Vagina (tissue), 2 donors: ENCODE results near the gene MPP2. TPM values are rescaled to one million over a fixed set of nuclear protein-coding genes. Genes with fewer than 3 reads are reported as not detected.

Experiments
- DNase-seq, 2 donors: peaks; one replicate each; pipeline ENCODE4 v3.0.0-alpha.2; 2017; ENCODE audit errors: extremely low spot score in 2 of 2
- H3K27ac ChIP-seq: fragments of 200-600 bp; sonication (generic); one replicate; pipeline ENCODE4 v1.5.1; 2019
- H3K27me3 ChIP-seq: fragments of 200-600 bp; sonication (generic); one replicate; pipeline ENCODE4 v1.5.1; 2019
- H3K36me3 ChIP-seq, 2 donors: fragments of 200-600 bp; sonication (generic); one replicate each; pipeline ENCODE4 v1.5.1; 2017 to 2019
- H3K4me1 ChIP-seq: fragments of 200-600 bp; sonication (generic); one replicate; pipeline ENCODE4 v1.5.1; 2019
- H3K4me3 ChIP-seq, 2 donors: fragments of 200-600 bp; sonication (generic); 1 replicate in 1 of 2; 2 replicates in 1 of 2; pipeline ENCODE4 v1.5.1; 2016 to 2019
- H3K9me3 ChIP-seq: fragments of 200-600 bp; sonication (generic); one replicate; pipeline ENCODE4 v1.5.1; 2019
- POLR2A ChIP-seq, 2 donors: fragments of 450-650 bp; IDR thresholded peaks; one replicate each; pipeline ENCODE4 v1.6.1; 2017; ENCODE audit warnings: antibody characterized with exemption in 2 of 2, mild to moderate bottlenecking in 2 of 2, moderate library complexity in 2 of 2
- POLR2AphosphoS5 ChIP-seq, 2 donors: sonication (generic); formaldehyde crosslinking; IDR thresholded peaks; one replicate each; pipeline ENCODE4 v1.9.0; 2017; ENCODE audit warnings: antibody characterized with exemption in 2 of 2, mild to moderate bottlenecking in 2 of 2, low read depth in 1 of 2; ENCODE audit not compliant: insufficient read depth in 1 of 2
- intact Hi-C: fragments of 100-400 bp; cut with DNase I; formaldehyde crosslinking; loops from one replicate; pipeline ENCODE4 v1.15.1; 2023
- total RNA-seq: library from RNA; depleted of rRNA; stranded (reverse); fragments of >200 nt; gene quantifications from one replicate; pipeline ENCODE4 v1.2.3, GENCODE V29; 2016
- TF ChIP-seq, protein P1 (sequence below), 3 experiments: fragments of 450-650 bp in 2 of 3; fragments of 200-600 bp in 1 of 3; sonication (generic) in 1 of 3; IDR thresholded peaks; one replicate each; pipeline ENCODE4 v1.5.1; 2017 to 2019; ENCODE audit warnings: antibody characterized with exemption in 3 of 3, mild to moderate bottlenecking in 2 of 3, moderate library complexity in 2 of 3

MPP2 gene
- total RNA-seq, 1 donor from 2014 or later, result 7.6 TPM

DNA sequence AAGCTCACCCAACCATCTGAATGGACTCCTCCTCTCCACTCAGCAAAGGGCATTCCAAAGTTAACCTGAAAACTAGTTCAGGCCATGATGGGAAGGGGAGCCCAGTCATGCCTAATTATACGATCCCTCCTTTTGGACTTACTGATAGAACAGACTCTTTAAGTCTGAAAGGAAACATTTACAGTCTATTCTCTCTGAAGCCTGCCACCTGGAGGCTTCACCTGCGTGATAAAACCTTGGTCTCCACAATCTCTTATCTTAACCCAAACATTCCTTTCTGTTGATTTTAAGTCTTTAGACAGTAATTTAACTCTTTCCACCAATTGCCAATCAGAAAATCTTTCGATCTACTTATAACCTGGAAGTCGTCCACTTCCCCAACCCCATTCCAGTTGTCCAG lies 9.0 kb upstream of the MPP2 start:
- intact Hi-C loops, result no loop called here
- Histone ChIP-seq H3K27me3 (no peaks in the 10 kb centered on the region), H3K27ac (no peak overlapping the region), H3K36me3 (no peaks in the 10 kb centered on the region), H3K9me3 (no peaks in the 10 kb centered on the region), H3K4me3 (no peak overlapping the region), H3K4me1 (peaks cover 12% of the 10 kb centered on the region)
- TF ChIP-seq POLR2AphosphoS5 (IDR thresholded peaks at IDR 0.05; ENCODE audit: insufficient read depth in 1 of 2, low read depth in 1 of 2) (no peak), POLR2A (IDR thresholded peaks at IDR 0.05) (no peak)
- TF ChIP-seq, protein P1, sequence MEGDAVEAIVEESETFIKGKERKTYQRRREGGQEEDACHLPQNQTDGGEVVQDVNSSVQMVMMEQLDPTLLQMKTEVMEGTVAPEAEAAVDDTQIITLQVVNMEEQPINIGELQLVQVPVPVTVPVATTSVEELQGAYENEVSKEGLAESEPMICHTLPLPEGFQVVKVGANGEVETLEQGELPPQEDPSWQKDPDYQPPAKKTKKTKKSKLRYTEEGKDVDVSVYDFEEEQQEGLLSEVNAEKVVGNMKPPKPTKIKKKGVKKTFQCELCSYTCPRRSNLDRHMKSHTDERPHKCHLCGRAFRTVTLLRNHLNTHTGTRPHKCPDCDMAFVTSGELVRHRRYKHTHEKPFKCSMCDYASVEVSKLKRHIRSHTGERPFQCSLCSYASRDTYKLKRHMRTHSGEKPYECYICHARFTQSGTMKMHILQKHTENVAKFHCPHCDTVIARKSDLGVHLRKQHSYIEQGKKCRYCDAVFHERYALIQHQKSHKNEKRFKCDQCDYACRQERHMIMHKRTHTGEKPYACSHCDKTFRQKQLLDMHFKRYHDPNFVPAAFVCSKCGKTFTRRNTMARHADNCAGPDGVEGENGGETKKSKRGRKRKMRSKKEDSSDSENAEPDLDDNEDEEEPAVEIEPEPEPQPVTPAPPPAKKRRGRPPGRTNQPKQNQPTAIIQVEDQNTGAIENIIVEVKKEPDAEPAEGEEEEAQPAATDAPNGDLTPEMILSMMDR (IDR thresholded peaks at IDR 0.05), result no peak
- no peak for DNase-seq

DNA sequence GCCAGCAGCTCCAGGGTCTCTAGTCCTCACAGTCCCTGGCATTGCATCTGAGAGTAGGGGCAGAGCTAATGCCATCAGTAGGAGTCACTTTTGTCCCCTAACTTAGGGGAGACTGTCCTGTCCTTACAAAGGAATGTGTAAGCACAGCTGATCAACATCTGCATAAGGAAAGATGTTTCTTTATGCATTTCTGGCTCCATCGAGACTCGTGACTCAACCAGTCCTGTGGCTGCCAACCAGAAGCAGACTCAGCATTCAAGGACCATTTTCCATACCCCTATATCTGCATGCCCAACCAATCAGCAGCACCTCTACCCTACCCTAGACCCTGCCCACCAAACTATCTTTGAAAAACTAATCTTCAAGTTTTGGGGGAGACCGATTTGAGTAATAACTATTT lies 8.2 kb upstream of the MPP2 start:
- intact Hi-C loops, result no loop called here
- DNase-seq, result no peak
- TF ChIP-seq POLR2A (IDR thresholded peaks at IDR 0.05), result no peak
- TF ChIP-seq, protein P1 (IDR thresholded peaks at IDR 0.05), result no peak
- TF ChIP-seq POLR2AphosphoS5 (IDR thresholded peaks at IDR 0.05; ENCODE audit: insufficient read depth in 1 of 2, low read depth in 1 of 2), result no peak
- no peak overlapping the region for H3K27ac ChIP-seq
- H3K4me3 ChIP-seq, result no peak overlapping the region
- peaks cover 12% of the 10 kb centered on the region for H3K4me1 ChIP-seq
- no peaks in the 10 kb centered on the region for H3K36me3 ChIP-seq
- no peaks in the 10 kb centered on the region for H3K27me3 ChIP-seq
- no peaks in the 10 kb centered on the region for H3K9me3 ChIP-seq

DNA sequence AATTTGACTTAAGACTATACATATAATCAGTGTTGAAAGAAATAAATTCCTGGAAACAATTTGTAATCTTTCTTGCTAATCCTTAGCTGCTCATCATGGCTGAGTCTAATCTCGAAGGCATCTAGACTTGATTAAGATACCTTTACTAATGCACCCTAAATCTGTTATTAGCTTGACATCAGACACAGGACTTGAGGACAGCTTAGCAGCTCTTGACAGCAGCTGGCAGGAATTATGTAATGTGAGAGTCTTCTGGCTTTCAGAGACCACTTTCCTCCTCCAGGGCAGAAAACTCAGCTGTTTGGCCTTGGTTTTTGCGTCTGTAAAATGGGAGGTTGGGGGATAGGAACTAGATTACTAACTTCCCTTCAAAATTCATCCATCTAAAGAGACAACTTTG lies 7.1 kb upstream of the MPP2 start:
- intact Hi-C loops, result no loop called here
- TF ChIP-seq POLR2A (IDR thresholded peaks at IDR 0.05) (no peak), POLR2AphosphoS5 (IDR thresholded peaks at IDR 0.05; ENCODE audit: insufficient read depth in 1 of 2, low read depth in 1 of 2) (no peak)
- TF ChIP-seq, protein P1 (IDR thresholded peaks at IDR 0.05), result no peak

DNA sequence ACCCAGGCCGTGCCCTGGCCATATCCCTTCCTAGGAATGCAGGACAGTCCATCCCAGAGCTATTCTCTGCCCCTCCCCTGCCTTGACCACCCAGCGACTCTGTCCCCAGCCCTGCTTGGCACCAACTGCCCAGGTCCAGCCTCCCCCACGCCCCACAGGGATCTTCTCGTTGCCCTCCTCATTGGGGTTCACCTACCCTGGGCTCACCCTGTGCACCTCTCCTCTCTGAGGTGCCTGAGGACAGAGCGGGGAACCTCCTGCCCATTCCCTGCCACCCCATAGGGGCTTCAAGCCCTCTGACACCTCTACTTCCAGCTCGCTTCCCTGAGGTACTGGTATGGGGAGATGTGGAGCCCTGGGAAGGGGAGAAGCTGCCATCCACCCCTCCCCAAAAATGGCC lies 6.2 kb upstream of the MPP2 start:
- no peak for DNase-seq
- Histone ChIP-seq H3K36me3 (no peaks in the 10 kb centered on the region), H3K27ac (no peak overlapping the region), H3K4me3 (no peak overlapping the region), H3K9me3 (no peaks in the 10 kb centered on the region), H3K4me1 (peaks cover 16% of the 10 kb centered on the region), H3K27me3 (no peaks in the 10 kb centered on the region)
- TF ChIP-seq POLR2A (IDR thresholded peaks at IDR 0.05), result no peak
- TF ChIP-seq POLR2AphosphoS5 (IDR thresholded peaks at IDR 0.05; ENCODE audit: insufficient read depth in 1 of 2, low read depth in 1 of 2), result no peak
- TF ChIP-seq, protein P1 (IDR thresholded peaks at IDR 0.05), result no peak
- intact Hi-C loops, result no loop called here

More for the DNA sequence above, 7.1 kb upstream of the MPP2 start:
- peaks cover 12% of the 10 kb centered on the region for H3K4me1 ChIP-seq
- H3K27ac ChIP-seq, result no peak overlapping the region
- no peak overlapping the region for H3K4me3 ChIP-seq
- no peaks in the 10 kb centered on the region for H3K9me3 ChIP-seq
- no peaks in the 10 kb centered on the region for H3K27me3 ChIP-seq
- no peak for DNase-seq
- H3K36me3 ChIP-seq, result no peaks in the 10 kb centered on the region

DNA sequence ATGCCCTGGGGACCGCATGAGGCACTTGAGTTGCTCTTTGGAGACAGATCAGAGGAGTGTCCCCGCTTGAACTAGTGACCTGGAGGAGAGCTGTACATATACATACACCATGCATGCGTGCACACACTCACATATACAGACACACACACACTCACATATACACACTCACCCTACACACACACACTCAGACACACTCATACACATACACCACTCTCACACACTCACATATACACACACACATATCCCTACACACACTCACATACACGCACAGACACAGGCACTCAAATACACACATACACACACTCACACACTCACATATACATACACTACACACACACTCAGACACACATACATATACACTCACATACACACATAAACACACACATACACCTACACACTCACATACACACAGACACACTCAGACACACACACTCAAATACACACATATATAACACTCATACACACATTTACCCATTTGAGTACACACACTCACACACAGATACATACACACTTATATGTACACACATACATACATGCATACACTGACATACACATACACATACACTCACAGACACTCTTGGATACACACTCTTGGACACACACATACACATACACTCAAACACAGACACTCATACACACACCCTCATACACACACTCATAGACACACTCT lies 5.4 kb upstream of the MPP2 start:
- intact Hi-C loops, result no loop called here
- Histone ChIP-seq H3K36me3 (no peaks in the 10 kb centered on the region), H3K4me1 (peaks cover 21% of the 10 kb centered on the region), H3K9me3 (no peaks in the 10 kb centered on the region), H3K27me3 (no peaks in the 10 kb centered on the region), H3K27ac (no peak overlapping the region), H3K4me3 (no peak overlapping the region)
- DNase-seq, result no peak
- TF ChIP-seq, protein P1 (IDR thresholded peaks at IDR 0.05), result no peak
- no peak for TF ChIP-seq POLR2AphosphoS5 (IDR thresholded peaks at IDR 0.05; ENCODE audit: insufficient read depth in 1 of 2, low read depth in 1 of 2)
- no peak for TF ChIP-seq POLR2A (IDR thresholded peaks at IDR 0.05)
